Epithelial cell of proximal tubule (primary cell): Measurements from ENCODE around the gene EMX2. TPM values are rescaled to one million over a fixed set of nuclear protein-coding genes. Genes with fewer than 3 reads are reported as not detected.
A peak's percentile ranks its signal among the peaks of the same experiment; 100 is the strongest.

Source experiments
- DNase-seq: peaks from one replicate; pipeline ENCODE4 v3.0.0-alpha.2; 2011; ENCODE audit warnings: low read depth
- H3K4me3 ChIP-seq: 2 replicates; pipeline ENCODE4 v1.5.1; 2011; ENCODE audit warnings: low read depth, mild to moderate bottlenecking, low read length
- total RNA-seq: library from RNA; depleted of rRNA; stranded (reverse); fragments of >200 nt; gene quantifications from 2 replicates; pipeline ENCODE4 v1.2.3, GENCODE V29; 2015
- TF ChIP-seq, protein P1 (sequence below): conservative IDR thresholded peaks from 2 replicates; pipeline ENCODE4 v1.5.1; 2012; ENCODE audit warnings: low read depth, mild to moderate bottlenecking, low read length

Gene EMX2
- total RNA-seq, 1 donor from 2014 or later, result 10.7 TPM

DNA sequence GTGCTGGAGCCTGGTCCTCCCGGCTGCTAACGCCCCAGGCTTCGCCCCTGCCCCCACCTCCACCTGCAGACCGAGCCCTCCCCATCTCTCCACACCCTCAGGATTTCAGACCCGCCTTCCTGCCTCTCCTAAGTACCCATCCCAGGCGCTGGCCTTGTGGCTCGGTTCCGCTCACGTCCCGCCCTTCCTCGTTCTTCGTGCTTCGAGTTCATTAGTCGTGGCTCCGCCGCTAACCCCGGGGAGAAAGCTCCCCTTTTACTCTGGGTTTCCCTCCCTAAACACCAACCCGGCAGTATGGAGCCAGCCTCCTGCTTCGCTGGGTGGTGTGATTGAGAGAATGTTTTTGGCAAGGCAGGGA, 11.2 kb downstream of the EMX2 start:
- TF ChIP-seq, protein P1, sequence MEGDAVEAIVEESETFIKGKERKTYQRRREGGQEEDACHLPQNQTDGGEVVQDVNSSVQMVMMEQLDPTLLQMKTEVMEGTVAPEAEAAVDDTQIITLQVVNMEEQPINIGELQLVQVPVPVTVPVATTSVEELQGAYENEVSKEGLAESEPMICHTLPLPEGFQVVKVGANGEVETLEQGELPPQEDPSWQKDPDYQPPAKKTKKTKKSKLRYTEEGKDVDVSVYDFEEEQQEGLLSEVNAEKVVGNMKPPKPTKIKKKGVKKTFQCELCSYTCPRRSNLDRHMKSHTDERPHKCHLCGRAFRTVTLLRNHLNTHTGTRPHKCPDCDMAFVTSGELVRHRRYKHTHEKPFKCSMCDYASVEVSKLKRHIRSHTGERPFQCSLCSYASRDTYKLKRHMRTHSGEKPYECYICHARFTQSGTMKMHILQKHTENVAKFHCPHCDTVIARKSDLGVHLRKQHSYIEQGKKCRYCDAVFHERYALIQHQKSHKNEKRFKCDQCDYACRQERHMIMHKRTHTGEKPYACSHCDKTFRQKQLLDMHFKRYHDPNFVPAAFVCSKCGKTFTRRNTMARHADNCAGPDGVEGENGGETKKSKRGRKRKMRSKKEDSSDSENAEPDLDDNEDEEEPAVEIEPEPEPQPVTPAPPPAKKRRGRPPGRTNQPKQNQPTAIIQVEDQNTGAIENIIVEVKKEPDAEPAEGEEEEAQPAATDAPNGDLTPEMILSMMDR, result no peak
- H3K4me3 ChIP-seq, result peak overlapping the region; percentile 95

DNA sequence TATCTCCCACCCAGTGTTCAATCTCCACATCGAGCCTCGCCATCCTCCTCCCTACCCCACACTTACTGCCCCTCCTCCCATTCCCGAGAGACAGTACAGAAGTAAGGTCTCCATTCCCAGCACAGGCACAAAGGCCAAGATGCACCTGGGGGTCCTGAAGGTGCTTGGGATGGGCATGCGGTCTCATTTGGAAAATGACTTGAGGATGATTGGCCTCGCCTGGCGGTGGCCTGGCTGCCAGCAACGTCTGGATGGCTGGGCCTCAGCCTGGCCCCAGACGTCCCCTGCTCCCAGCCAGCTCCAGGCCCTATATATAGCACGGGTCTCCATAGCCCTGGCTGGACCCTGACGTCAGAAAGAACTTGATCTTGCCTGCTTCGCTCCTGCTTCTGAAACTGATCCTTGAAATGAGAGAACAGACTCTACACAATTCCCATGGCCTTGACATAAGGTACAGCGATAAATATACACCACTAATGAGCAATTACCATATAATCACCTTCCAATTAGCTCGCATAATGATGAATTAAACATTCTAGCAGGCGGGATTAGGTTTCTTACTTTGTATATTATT, 11.8 kb downstream of the EMX2 start:
- TF ChIP-seq, protein P1, result no peak
- no peak overlapping the region for H3K4me3 ChIP-seq
- DNase-seq, result no peak

More for the DNA sequence above, 11.2 kb downstream of the EMX2 start:
- no peak for DNase-seq

DNA sequence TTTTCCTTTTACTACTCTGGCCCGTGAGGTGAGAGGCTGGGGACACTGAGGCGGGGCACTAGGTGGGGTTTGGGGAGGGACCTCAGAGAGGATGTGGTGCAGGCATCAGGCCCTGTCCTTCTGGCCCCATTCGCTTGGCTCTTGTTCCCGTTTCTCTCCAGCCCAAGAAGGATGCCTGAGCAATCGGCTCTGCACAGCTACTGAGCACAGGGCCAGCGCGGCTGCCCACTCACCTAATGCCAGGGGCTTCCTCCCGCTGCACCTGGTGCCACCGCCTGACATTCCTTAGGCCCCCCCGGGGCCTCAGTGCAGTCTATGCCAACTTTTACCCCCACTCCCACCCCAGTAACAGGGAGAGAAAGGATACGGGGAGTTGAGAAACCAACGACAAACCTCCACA, 12.5 kb downstream of the EMX2 start:
- TF ChIP-seq, protein P1, result no peak

DNA sequence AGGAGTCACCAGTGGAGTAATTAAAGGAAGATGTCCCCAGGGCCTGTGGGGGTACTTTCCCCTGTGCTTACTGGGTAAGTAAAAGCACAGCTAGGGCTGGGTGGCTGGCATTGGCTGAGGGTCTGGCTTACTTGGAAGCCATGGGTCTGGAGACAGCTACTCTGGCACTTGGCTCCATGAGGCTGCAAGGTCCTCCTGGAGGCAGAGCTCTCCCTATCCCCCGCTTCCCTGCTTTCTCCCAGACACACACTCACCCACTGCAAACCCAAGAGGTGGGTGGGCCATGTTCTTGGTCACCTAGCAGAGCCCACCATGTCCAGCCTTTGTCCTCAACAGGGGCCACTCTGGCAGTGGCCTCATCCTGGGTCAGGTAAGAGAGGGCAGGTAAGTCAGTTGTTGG, 13.3 kb downstream of the EMX2 start:
- DNase-seq, result no peak
- no peak overlapping the region for H3K4me3 ChIP-seq
- TF ChIP-seq, protein P1, result no peak

More for the DNA sequence above, 12.5 kb downstream of the EMX2 start:
- no peak overlapping the region for H3K4me3 ChIP-seq
- no peak for DNase-seq

DNA sequence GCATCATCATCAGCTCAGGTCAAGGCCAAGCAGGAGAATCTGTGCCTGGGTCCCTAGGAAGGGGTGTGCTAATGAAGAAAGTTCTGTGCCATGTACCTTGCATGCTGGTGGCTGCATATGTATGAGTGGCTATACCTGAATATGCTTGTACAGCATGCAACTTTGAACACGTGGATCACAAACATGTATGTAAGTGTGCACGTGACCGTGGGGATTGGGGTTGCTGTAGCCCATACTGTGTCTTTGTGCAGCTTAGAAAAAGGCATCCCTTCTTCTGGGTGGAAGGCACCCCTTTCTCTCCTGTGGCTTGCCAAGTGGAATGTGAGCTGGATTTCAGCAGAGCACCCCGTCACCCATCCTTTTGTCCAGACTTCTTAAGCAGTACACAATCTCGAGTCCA, 13.8 kb downstream of the EMX2 start:
- H3K4me3 ChIP-seq, result no peak overlapping the region
- TF ChIP-seq, protein P1, result no peak
- DNase-seq, result no peak

DNA sequence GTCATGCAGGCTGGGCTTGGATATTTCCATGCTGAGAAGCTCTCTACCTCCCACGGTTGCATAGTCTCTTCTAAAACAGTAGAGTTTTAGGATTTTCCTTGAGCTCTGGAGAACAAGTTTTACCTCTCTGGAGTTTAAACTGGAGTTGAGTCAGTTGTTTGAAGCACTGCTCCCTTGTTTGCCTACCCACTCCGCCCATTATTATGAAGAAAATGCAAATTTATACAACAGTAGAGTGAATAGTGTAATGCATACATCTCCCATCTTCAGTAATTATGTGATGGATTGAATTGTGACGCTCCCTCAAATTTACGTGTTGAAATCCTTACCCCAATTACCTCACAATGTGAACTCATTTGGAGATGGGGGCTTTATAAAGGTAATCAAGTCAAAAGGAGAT, 17.2 kb downstream of the EMX2 start:
- no peak overlapping the region for H3K4me3 ChIP-seq
- TF ChIP-seq, protein P1, result no peak

DNA sequence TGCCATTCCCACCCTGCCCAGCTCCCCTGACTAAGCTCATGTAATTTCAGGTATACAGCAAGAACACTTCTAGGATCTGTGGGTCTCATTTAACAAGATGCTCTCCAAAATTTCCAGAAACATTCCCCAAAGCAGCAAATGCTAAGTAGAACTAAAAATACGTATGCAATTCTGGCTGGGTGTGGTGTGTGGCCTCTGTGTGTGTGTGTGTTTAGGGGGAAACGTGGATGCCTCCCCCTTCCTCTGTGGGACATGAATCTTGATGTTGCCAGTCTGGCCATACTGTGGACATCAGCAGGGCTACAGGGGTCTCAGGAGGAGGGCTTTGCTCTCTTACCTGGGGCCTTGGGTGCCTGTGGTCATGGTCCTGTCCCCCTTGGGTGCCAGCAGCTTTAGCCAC, 18.4 kb downstream of the EMX2 start:
- TF ChIP-seq, protein P1, result no peak
- H3K4me3 ChIP-seq, result no peak overlapping the region
- no peak for DNase-seq

More for the DNA sequence above, 17.2 kb downstream of the EMX2 start:
- no peak for DNase-seq
